ENCODE results near the gene PDE3B. TPM values are rescaled to one million over a fixed set of nuclear protein-coding genes. Genes with fewer than 3 reads are reported as not detected.
A peak's percentile ranks its signal among the peaks of the same experiment; 100 is the strongest.

The PDE3B gene
- total RNA-seq, 1 experiment from 2014 or later, result 0.23 TPM

DNA sequence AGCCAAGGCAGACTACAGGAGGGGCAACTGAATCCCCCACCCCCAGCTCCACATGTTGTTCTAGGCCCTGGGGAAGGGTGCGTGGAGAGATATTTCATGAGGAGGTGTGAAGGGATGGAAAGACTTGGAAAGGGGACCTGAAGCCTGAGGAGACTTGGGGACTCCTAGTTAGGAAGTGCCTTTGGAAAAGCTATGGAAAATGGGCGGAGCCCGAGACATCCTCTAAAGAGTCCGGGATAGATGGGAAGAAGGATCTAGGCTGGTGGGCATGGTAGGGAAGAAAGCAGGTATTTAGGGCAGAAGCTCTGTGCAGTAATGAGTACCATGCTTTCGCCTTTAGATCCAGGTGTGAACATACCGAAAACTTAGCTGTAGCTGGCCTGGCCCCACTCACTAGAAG, 263.4 kb downstream of the PDE3B start:
- ChIA-PET CTCF (interaction anchor here (0.7 to 7.7 kb wide), 64 partner anchors 9 to 1707 kb away, joined by 3 to 292 read pairs (median 10); partner anchors contain the start of genes CALCB, CYP2R1 and PSMA1), POLR2A (interaction anchor here (0.6 to 3.6 kb wide), 5 partner anchors 8 to 1703 kb away, joined by 3 to 19 read pairs (median 4); partner anchors contain the start of gene CYP2R1)
- intact Hi-C loops (cut with micrococcal nuclease), result loop anchor here (1.0 kb wide), 2 partner anchors 117 to 370 kb away; no protein-coding TSS in a partner anchor
- H3K9me3 Mint-ChIP-seq (ENCODE audit: unreplicated experiment), result no peaks in the 10 kb centered on the region
- H3K4me3 Mint-ChIP-seq (ENCODE audit: unreplicated experiment), result no peak overlapping the region
- no peak overlapping the region for H3K27ac Mint-ChIP-seq (ENCODE audit: low read depth, unreplicated experiment)
- TF ChIP-seq, protein P1, sequence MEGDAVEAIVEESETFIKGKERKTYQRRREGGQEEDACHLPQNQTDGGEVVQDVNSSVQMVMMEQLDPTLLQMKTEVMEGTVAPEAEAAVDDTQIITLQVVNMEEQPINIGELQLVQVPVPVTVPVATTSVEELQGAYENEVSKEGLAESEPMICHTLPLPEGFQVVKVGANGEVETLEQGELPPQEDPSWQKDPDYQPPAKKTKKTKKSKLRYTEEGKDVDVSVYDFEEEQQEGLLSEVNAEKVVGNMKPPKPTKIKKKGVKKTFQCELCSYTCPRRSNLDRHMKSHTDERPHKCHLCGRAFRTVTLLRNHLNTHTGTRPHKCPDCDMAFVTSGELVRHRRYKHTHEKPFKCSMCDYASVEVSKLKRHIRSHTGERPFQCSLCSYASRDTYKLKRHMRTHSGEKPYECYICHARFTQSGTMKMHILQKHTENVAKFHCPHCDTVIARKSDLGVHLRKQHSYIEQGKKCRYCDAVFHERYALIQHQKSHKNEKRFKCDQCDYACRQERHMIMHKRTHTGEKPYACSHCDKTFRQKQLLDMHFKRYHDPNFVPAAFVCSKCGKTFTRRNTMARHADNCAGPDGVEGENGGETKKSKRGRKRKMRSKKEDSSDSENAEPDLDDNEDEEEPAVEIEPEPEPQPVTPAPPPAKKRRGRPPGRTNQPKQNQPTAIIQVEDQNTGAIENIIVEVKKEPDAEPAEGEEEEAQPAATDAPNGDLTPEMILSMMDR (IDR thresholded peaks at IDR 0.05; ENCODE audit: unreplicated experiment), result no peak
- BruUV-seq (replicated peaks), result no TSS peak
- H3K36me3 Mint-ChIP-seq (ENCODE audit: insufficient read depth, unreplicated experiment), result no peaks in the 10 kb centered on the region
- no peak for DNase-seq (ENCODE audit: unreplicated experiment)
- H3K27me3 Mint-ChIP-seq (ENCODE audit: insufficient read depth, unreplicated experiment), result peaks cover 16% of the 10 kb centered on the region
- peaks cover 19% of the 10 kb centered on the region for H3K4me1 Mint-ChIP-seq (ENCODE audit: insufficient read depth, unreplicated experiment)

GRCh38 chr11:14907411-14908213, 264.0 kb downstream of the PDE3B start:
- peaks cover 16% of the 10 kb centered on the region for H3K4me1 Mint-ChIP-seq (ENCODE audit: insufficient read depth, unreplicated experiment)
- no TSS peak for BruUV-seq (replicated peaks)
- H3K4me3 Mint-ChIP-seq (ENCODE audit: unreplicated experiment), result peak overlapping the region; percentile 43
- no peak overlapping the region for H3K27ac Mint-ChIP-seq (ENCODE audit: low read depth, unreplicated experiment)
- TF ChIP-seq, protein P1 (IDR thresholded peaks at IDR 0.05; ENCODE audit: unreplicated experiment), result peak; percentile 90
- no peaks in the 10 kb centered on the region for H3K9me3 Mint-ChIP-seq (ENCODE audit: unreplicated experiment)
- DNase-seq (ENCODE audit: unreplicated experiment), result peak; percentile 70
- H3K27me3 Mint-ChIP-seq (ENCODE audit: insufficient read depth, unreplicated experiment), result peaks cover 22% of the 10 kb centered on the region
- intact Hi-C loops (cut with micrococcal nuclease), result loop anchor here (1.0 kb wide), 8 partner anchors 99 to 370 kb away; no protein-coding TSS in a partner anchor
- H3K36me3 Mint-ChIP-seq (ENCODE audit: insufficient read depth, unreplicated experiment), result no peaks in the 10 kb centered on the region
- CTCF ChIA-PET, result interaction anchor here (0.6 to 7.7 kb wide), 112 partner anchors 7 to 1707 kb away, joined by 3 to 292 read pairs (median 6); partner anchors contain the start of genes CALCB, COPB1, CYP2R1 and PSMA1
- POLR2A ChIA-PET, result interaction anchor here (0.6 to 3.6 kb wide), 9 partner anchors 9 to 292 kb away, joined by 3 to 19 read pairs (median 5); partner anchors contain the start of gene CYP2R1

GRCh38 chr11:14908214-14908880, 264.7 kb downstream of the PDE3B start:
- no peak overlapping the region for H3K27ac Mint-ChIP-seq (ENCODE audit: low read depth, unreplicated experiment)
- no peaks in the 10 kb centered on the region for H3K9me3 Mint-ChIP-seq (ENCODE audit: unreplicated experiment)
- no TSS peak for BruUV-seq (replicated peaks)
- peaks cover 22% of the 10 kb centered on the region for H3K27me3 Mint-ChIP-seq (ENCODE audit: insufficient read depth, unreplicated experiment)
- H3K4me3 Mint-ChIP-seq (ENCODE audit: unreplicated experiment), result peak overlapping the region; percentile 43
- CTCF ChIA-PET, result interaction anchor here (0.5 to 7.7 kb wide), 108 partner anchors 8 to 1812 kb away, joined by 3 to 292 read pairs (median 6); partner anchors contain the start of genes CALCB, COPB1, CYP2R1 and PSMA1
- TF ChIP-seq, protein P1 (IDR thresholded peaks at IDR 0.05; ENCODE audit: unreplicated experiment), result peak; percentile 46
- intact Hi-C loops (cut with micrococcal nuclease), result loop anchor here (1.0 kb wide), 6 partner anchors 98 to 300 kb away; no protein-coding TSS in a partner anchor
- no peaks in the 10 kb centered on the region for H3K36me3 Mint-ChIP-seq (ENCODE audit: insufficient read depth, unreplicated experiment)
- POLR2A ChIA-PET, result interaction anchor here (1.2 to 3.6 kb wide), 7 partner anchors 14 to 292 kb away, joined by 4 to 19 read pairs (median 7); partner anchors contain the start of gene CYP2R1
- peaks cover 12% of the 10 kb centered on the region for H3K4me1 Mint-ChIP-seq (ENCODE audit: insufficient read depth, unreplicated experiment)
- peak; percentile 64 for DNase-seq (ENCODE audit: unreplicated experiment)
